T-helper 1 cell (primary cell): ENCODE data around the gene HIVEP3.

ENCODE experiments used
- DNase-seq, 5 donors: peaks; one replicate each; pipeline ENCODE4 v3.0.0-alpha.2; 2012 to 2020

HIVEP3 gene

DNA sequence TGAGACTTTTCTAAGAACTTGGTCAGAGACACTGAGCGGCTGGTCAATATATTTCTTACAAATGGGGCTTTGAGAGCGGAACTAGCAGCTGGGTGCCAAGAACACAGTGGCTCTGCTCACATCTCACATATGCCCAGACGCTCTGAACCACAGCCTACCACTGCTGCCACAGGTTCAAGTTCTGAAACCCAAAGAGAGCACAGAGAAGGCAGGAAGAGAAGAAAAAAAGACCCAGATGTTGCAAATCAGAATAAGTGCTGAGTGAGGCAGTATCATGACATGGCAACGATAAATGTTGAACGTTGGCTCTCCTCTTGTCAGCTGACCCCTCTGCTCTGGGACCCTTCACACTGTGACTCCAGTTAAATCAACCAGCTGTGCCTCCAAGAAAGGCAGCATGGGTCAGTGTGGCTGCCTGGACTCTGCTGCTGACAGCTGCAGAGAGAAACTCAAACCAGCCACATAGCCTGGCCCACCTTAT is 26.4 kb downstream of the HIVEP3 start:
- DNase-seq: peak in 1 of 5 donors; percentile 71

- DNase-seq: peak; percentile 16 to 84 (median 39)
Observed at GRCh38 chr1:41891199-41891896, 27.4 kb downstream of the HIVEP3 start.

DNA sequence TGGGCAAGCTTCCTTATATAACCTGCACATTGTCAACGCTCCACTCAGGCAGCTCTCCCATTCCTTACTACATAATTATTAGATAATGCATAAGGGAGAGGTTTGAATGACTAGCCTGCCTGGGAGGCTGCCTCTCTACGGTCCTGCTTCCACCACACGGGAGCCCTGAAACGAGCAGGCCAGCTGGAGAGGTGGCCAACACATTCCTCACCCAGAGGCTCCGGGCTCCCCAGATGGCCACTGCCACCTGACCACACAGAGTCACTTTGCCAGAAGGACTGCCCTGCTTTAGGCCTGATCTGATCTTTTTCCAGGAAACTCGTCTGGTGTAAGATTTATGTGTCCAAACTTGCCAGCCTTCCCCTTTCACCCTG is 27.9 kb downstream of the HIVEP3 start:
- DNase-seq: no peak

DNA sequence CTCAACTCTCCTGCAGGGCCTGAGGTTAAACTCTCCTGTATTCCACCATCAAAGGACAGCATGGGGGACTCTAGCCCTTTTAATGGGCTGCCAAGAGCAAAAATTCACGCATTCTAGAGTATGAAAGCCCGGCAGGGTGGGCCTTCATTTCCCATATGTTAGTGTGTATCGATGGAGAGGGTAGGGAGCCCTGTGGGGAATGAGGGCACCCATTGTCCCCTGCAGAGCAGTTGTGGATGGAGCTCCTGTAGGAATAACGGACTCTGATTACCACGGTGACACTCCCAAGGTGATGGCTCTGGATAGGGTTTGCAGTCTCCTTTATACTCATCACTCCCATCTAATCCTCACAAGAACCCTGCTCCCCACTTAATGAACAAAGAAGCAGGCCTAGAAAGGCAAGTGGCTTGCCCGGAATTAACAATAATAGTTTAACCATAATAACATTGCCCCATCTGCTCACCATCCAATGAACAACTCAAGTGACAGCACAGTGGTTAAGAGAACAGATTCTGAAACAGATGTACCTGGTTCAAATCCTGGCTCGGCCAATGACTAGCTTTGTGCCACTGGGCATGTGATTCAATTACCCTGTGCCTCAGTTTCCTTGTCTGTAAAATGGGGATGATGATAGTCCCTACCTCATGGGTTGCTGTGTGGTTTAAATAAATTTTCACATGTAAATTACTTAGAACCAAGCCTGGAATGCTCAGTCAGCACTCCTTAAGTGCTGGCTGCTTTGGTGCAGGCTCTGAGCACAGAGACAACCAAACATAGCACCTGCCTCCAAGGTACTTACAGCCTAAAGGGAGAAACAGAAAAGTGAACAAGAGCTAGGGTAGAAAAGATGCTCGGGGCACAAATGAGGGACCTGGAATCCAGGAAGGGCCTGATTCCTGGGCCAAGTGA is 29.0 kb downstream of the HIVEP3 start:
- no peak for DNase-seq

DNA sequence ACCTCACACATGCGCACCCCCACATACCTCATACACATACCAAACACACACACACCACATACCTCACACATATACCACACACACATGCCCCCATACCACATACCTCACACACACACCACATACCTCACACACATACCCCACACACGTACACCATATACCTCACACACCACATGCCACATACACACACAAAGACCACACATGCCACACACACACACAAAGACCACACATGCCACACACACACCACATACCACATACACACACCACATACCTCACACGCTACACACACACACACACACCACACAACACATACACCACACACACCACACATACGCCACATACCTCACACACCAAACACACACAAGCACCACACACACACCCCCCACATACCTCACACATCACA is 30.0 kb downstream of the HIVEP3 start:
- no peak for DNase-seq

GRCh38 chr1:41887365-41887764 is 31.4 kb downstream of the HIVEP3 start:
- no peak for DNase-seq

GRCh38 chr1:41884256-41885230 is 34.2 kb downstream of the HIVEP3 start:
- DNase-seq: no peak

DNA sequence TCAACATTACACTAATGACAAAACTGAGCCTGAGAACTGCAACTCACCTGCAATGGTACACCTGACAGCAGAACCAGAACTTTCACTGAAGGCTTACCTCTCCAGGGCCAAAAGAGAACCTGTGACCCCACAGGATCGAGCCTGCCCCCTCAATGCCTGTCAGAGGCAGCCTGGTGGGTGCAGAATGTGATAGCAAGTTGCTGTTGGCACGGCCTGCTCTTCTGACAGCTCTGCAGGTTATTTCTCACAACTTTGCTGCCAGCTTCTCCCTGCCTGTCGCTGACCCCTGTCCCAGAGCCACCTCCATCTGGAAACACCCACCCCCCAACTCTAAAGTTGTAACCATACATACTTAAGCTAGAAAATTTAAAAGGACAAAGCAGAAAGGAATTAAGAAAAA is 35.2 kb downstream of the HIVEP3 start:
- no peak for DNase-seq

DNA sequence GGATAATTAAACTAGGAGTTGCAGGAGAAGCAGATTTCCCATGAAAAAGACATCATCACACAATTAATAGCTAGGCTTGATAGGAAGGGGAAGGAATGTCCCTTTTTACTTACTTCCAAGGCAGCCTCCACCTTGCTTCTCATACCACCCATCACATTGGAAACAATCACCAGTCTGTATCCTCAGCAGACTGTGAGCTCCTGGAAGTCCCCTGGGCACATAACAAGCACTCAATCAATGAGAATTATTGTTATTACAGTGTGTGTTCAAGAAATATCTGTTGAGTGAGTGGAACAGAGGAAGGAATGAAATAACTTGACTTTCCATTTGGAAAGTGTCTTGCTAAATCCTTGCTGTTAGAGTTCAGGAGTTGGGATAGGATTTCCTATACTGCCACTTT is 36.2 kb downstream of the HIVEP3 start:
- no peak for DNase-seq

DNA sequence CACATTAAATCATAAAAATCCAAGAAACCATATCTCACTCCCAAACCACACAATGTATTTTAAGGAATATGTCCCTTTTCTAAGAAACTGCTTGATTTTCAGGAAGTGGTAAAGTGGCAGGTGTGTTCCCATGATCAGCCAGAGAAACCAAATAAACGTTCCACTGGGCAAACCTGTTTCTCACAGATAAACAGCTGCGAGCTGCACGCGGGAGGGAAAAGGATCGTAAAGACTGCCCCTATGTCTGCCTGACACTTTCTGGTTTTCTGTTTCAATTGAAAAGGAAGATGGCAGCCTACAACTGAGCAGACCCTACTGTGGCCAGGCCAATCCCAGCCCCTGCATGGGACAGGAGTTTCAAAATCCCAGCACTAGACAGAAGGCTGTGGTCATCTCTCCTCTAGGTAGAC is 36.6 kb downstream of the HIVEP3 start:
- no peak for DNase-seq

- no peak for DNase-seq
Observed at GRCh38 chr1:41880950-41881885, 37.5 kb downstream of the HIVEP3 start.

- no peak for DNase-seq
Observed at GRCh38 chr1:41880261-41880660, 38.5 kb downstream of the HIVEP3 start.

DNA sequence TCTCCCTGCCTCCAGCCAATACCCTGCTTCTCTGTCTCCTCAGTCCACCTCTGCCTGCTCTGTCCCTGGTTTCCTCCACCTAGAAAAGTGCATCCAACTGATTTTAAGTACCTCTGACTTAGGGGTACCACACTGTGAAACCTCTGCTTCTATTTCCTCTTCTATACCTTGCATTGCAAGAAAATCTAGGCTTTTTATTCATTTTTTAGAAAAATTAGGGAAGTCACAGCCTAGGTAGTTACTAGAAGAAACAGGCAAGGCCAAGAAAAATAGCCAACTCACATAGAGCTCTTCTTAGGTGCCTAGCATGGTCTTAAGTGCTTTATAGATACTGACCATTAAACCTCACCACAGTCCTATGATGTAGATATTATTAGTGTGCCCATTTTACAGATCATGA is 39.1 kb downstream of the HIVEP3 start:
- no peak for DNase-seq

GRCh38 chr1:41878911-41879310 is 39.8 kb downstream of the HIVEP3 start:
- DNase-seq: no peak

DNA sequence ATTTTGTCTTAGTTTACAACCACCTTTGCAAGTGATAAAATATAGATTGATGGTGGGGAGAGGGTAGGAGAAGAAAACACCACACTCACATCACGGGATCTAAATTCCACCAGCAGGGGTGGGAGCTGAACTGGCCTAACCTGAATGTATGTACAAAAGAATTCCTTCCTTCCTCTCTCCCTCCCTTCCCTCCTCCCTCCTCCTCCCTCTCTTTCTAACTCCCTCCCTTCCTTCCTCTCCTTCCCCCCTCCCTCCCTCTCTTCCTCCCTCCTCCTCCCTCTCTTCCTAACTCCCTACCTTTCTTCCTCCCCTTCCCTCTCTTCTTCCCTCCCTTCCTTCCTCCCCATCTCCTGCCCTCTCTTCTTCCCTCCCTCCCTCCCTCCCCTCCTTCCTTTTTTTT is 40.2 kb downstream of the HIVEP3 start:
- no peak for DNase-seq

DNA sequence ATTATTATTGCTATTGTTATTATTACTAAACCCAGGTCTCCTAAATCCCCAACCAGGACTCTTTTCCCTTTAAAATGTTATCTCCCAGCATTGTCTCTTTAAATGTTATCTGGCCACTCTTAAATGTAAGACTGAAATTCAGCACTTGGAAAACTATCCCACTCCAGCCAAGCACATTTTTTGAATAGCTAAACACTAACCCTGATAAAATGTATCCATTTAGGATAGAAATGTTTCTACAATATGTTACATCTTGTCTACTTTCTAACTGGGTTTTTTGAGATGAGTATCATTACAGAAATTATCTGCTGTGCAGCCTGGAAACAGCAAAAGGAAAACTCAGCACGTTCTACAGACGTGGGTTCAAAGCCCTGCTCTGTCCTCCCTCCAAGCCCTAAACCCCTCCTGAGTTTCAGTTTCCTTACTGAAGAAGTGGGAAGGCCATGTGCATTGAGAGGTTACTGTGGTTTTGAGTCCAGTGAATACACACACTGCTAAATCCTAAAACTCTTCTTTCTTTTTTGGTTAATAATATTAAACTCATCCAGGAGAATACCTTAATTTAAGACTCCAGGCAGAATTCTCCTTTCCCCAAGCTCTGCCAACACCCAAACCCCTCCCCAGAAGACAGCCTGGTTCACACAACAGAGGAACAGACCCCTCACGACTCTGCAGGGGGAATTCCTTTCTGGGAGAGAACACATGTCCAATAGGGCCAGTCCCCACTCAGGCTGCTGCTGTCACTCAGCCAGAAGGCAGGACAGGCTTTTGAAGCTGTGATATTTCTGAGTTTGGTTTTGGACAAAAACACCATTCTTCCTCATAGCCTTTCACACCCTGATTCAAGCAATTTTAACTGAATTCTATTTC is 41.9 kb downstream of the HIVEP3 start:
- DNase-seq: no peak

DNA sequence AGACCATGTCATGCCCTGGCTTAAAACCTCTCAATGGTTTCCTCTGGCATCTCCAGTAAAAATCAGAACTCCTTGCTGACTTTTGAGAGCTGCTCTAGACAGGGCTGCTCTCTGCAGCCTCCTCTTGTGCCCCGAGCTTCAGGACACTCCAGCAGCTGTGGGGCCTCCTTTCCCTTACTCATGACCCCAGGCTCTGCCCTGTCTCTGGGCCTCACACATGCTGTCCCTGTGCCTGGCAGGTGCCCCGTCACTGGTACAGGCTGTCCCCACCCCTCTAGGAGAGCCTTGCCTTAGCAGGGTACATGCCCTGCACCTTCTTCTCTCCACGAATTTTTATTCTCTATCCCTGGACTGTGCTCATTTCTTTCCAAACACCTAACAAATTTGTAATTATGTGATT is 43.2 kb downstream of the HIVEP3 start:
- no peak for DNase-seq

DNA sequence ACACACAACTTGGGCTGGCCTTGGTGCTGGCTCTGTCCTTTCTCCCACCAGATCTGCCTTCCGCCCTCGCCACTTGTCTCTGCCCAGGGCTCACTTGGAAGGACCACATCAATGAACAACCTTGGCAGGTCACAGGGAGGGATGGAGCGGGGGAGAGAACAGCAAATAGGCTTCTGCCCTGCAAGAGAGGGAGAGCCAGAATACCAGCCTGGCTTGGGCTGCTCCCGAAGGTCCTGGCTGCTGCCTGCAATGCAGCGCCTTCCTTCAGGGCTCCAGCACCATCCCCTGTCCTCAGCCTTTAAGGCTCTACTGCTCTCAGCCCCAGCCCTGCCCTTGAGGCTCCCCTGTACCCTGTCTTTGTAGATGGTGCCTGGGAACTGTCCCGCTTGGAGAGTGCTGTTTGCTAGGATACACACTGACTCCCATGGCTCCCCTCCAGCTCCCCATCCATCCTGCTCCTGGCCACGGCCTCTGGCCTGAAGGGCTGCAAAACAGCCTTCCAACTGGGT is 43.8 kb downstream of the HIVEP3 start:
- no peak for DNase-seq

- no peak for DNase-seq
Observed at GRCh38 chr1:41874151-41874719, 44.5 kb downstream of the HIVEP3 start.

DNA sequence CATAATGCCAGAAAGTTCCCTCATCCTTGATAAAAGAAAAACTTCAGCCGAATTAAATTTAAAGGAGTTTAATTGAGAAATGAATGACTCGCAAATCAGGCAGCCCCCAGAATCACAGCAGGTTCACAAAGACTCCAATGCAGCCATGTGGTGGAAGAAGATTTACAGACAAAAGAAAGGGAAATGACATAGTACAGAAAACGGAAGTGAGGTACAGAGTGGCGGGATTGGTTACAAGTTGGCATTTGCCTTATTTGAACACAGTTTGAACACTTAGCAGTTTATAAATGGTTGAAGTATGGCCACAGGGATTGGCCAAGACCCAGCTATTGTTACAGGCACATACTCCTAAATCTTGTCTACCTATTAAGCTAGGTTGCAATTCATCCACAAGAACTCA is 46.6 kb downstream of the HIVEP3 start:
- no peak for DNase-seq
